DMS153 treated with DMSO at 0.1 percent for 48 hours (cell line): ENCODE data around the gene BANP.
A peak's percentile ranks its signal among the peaks of the same experiment; 100 is the strongest.
"Not testable (repeated sequence)": the region's sequence is repeated elsewhere in the genome, so short reads cannot be mapped to it uniquely, and the experiment has no call there.

Source experiments
- DNase-seq: peaks from one replicate; lab custom pipeline; 2025; ENCODE audit not compliant: unreplicated experiment; lab: John Stamatoyannopoulos, UW

The BANP gene

DNA sequence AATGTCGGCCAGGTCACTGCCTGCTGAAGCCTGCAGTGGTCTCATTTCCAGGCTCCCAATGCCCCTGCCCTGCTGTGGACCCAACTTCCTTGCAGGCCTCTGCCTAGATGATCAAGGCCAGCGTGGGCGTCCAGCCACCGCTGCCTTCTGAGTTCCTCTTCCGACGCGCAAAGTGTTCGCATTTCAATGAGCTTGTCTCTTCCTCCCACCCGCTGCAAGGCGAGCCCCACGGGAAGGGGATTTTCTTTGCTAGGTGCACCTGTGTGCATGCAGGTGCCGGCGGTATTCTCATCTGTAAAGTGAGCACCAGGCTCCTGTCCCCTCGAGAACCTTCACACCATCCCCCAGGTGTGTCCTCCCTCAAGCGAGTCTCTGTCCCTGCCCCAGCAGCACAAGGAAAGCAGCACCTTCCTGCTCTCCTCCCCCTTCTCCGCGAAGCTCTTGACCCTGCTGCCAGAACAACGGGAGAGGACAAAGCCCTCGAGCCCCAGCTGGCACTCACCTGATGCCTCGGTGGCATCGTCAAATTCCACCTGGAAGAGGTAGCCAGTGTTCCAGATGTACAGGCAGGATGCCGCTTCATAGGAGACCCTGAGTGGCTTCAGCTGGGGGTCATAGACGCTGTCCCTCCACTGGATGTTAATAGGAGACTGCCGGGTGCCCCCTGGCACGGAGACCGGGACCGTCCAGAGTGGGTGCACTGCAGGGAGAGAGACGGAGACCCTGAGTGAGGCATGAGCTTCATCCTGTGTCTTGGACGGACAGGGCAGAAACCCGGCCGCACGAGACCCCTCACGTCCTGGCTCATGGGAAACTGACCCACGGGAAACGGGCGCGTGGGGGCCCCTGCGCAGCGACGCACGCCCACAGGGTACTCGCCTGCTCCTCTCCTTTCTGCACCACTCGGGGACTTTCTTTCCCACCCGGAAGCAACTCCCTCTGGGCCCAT, 24.7 kb upstream of the BANP start:
- DNase-seq = peak; percentile 59

DNA sequence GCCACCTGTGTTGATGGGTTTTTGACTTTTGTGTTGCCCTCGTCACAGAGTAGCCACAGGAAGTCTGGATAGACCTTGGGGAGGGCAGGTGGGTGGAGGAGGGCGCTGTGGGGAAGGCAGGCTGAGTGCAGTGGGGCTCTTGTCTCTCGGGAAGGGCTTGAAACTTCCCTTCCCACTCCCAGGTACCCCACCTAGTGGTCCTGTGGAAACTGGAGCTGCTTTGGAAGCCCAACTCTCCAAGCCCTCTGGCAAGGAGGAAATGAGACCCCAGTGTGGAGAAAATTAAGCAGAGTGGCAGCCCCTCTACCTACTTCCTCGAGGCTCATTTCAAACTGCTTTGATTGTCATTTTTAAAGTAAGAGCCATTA, 24.1 kb upstream of the BANP start:
- DNase-seq = peak; percentile 4

DNA sequence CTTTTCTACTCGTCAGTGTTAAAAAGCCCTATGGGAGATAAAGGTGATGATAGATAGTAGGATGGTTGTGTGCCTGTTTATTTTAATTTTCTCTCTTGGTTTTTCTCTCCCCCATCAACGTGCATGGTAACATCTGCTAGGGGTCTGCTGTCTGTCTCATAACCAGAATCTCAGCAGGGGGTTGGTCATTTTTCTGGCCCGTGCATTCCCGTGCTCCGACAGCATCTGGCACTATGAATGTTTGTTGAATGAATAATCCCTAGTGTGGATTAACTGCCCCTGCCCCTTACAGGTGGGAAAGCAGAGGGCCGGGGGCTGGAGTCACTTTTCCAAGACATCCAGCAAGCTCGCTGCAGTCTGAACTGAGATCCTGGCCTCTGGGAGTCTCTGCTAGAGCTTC, 21.2 kb upstream of the BANP start:
- DNase-seq = no peak

DNA sequence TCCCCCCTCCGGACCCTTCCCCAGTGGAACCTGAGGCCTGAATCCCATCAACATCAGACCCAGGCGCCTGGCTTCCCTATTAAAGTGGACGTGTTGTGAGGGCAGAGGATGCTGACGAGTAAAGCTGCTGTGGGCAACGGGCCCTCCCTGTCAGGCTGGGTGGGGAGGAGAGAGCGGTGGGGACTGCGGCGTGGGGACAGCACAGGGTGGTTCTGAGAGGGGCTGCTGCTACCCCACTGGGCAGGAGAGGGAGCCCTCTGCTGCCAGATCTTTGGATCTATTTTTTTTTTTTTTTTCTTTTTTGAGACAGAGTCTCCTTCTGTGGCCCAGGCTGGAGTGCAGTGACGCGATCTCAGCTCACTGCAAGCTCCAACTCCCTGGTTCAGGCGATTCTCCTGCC, 20.8 kb upstream of the BANP start:
- no peak for DNase-seq

DNA sequence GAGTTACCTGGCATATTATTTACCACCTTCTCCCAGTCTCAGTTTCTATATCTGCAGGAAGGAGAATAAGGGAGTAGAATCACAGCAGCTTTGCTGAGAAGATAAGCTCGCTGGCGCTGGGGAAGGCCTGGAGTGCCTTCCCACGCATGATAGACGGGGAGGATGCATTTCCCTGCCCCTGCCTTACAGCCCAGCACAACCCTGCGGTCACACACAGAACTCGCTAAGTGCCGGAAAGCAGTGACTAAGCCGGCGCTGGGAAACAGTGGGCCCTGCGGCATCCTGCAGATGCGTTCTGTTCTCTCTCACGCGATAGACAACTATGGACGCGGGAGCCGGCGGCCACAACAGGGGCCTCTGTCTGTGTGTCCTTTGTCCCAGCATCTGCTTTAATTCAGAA, 19.7 kb upstream of the BANP start:
- DNase-seq = peak; percentile 41

DNA sequence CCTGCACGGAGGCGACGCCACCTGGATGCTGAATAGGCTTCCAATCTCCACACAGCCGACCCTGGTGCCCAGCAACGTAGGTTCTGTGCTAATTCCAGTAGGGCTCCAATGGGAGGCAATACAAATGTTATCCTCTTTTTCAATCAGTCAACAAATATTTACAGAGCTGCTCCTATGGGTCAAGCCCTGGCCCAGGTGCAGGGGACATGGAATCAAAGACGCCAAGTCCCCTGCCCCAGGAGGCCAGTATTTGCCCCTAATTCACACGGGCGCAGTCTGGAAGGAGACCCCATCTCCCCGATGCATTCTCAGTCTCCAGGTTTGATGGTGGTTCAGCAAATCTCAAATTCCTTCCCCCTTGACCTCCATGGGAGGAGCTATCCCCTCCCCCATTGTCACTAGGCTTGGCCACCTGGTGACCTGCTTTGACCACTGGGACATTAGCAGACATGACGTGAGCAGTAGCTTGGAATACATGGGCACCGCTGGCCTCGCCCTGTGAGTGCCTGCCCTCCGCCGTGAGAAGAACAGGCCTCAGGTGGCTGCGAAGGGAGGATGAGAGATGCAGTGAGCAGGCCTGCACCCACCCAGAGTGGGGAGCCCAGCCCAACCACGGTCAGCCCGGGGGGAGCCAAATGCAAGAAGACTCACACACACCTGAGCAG, 18.6 kb upstream of the BANP start:
- not testable (repeated sequence) for DNase-seq

DNA sequence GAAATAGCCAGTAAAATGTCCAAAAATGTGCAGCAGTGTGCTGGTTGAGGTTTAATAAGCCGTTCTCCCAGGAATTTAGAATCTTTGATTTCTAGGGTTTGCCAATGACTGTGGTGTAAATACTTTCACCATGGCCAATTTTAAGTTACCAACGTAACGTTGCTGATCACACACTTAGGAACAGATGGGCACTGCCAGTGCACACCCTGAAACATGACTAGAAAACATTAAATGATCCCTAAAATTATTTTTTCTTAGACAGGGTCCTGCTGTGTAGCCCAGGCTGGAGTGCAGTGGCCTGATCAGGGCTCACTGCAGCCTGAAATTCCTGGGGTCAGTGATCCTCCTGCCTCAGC, 18.1 kb upstream of the BANP start:
- no peak for DNase-seq

DNA sequence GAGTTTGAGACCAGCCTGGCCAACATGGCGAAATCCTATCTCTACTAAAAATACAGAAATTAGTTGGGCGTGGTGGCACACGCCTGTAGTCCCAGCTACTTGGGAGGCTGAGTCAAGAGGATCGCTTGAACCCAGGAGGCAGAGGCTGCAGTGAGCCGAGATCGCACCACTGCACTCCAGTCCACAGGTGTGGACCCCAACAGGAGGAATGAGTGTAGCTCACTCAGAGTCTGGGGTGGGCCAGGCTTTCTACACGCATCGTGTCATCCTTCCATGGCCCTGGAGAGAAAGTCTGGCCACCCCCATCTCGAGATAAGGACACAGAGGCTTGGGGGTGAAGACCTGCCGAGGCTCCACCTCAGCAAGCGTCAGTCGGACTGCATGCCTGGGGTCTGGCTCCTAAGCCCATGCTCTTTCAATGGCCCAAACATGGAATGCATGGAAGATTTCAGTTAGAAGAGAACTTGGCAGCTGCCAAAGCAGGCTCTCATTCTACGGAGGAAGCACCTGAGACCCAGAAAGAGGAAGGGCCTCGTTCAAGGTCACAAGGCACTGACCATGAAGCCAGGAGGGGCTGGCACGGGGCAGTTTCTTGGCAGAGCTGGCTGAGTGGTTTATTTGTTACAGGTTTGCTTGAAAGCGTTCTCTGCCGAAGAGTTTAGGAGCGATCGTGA, 16.3 kb upstream of the BANP start:
- DNase-seq = not testable (repeated sequence)

DNA sequence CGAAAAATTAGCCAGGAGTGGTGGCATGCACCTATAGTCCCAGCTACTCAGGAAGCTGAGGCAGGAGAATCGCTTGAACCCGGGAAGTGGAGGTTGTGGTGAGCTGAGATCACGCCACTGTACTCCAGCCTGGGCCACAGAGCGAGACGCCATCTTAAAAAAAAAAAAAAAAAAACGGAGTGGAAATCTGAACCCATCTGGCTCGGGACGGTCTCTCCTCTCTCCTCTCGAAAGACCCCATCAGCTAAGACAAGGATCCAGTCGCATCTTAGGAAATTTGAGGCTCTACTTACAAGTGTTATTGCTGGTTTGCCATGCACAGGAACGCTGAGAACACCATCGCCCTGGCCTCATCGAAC, 15.2 kb upstream of the BANP start:
- DNase-seq = not testable (repeated sequence)

DNA sequence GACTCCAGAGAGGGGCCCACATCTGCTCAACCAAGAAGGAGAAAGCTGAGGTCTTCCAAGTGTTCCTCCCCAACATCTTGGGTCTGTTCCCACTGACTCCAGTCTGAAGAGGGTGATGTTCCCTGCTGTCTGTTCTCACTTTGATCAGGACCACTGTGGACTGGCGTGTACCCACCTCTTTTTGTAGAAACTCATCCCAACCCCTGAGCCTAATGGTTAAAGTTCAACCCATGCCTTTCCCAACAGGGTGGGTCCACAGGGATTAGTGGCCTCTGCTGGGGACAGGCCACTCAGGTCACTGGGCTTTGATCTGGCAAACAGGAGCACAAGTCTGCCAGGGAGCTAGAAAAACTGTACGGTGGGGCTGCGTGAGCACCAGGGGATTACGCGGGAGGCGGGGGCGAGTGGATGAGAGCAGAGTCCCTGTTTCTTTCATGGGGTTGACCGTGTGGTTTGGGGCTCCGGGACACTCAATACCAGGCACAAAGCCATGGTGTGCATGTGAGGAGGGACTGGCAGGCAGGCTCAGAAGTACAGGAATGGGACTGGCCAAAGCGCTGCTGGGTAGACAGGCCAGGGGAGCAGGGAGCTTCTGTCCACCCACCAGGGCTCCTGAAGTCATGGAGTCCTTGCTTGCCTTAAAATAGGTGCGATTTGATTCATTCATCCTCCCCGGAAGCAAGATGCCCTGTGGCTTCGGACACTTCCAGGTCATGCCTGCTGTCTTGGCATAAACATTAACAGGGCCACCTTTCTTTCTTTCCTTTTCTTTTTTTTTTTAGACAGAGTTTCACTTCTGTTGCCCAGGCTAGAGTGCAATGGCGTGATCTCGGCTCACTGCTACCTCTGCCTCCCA, 14.6 kb upstream of the BANP start, which contains the start of gene CA5A:
Gene CA5A, minus strand, starts transcription at position 155 of the 856 bp plus-strand sequence. Its CDS starts 79 bp downstream, at position 76.
- no peak for DNase-seq

DNA sequence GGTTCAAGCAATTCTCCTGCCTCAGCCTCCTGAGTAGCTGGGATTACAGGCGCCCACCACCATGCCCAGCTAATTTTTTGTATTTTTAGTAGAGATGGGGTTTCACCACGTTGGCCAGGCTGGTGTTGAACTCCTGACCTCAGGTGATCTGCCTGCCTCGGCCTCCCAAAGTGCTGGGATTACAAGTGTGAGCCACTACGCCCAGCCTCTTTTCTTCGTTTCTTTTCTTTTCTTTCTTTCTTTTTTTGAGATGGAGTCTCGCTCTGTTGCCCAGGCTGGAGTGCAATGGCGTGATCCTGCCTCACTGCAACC, 14.0 kb upstream of the BANP start:
- DNase-seq = not testable (repeated sequence)

DNA sequence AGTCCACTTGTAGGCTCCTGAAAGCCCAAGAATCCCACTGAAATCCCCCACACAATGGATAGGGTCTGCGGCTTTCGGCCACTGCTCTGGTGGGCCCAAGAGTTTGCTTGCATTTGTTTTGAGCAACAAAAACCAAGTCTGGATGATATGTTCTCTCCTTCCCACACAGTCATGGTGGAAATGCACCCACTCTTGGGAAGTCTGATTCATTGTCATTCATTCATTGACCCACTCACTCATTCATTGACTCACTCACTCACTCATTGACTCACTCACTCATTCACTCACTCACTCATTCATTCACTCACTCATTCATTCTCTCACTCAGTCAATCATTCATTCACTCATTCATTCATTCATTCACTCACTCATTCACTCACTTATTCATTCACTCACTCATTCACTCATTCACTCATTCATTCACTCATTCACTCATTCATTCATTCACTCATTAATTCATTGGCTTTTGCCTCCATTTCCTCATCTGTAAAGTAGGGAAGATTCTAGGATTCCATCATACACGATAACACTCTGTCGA, 12.8 kb upstream of the BANP start:
- DNase-seq = no peak

DNA sequence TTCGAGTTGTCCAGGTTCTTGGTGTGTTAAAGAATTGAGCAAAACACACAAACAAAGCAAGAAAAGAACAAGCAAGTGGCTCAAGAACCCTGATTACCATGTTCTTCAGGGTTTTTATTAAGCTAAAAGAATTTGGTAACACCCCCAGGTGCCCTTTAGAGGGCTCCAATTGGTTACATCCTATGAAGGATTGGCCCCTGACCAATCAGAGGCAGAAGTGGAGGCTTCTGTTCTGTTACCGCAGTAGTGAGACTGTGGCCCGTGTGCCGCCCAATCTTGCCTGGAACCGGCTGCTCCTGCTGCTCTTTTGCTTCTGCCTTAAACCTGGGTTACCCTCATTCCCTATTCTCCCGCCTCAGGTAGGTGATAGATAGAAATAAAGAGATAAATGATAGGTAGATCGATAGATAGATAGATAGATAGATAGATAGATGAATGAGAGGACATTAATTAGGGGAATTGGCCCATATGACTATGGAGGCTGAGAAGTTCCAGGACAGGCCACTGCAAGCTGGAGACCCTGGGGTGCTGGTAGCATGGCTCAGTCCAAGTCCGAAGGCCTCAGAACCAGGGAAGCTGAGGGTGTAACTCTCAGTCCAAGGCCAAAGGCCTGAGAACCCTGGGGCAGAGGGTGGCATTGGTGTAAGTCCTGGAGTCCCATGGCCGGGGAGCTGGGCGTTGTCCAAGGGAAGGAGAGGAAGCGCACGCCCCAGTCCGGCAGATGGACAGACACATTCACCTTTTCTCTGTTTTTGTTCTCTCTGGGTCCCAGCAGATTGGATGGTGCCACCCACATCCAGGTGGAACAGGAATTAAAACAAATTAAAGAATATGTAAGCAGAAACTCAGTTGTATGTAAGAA, 11.4 kb upstream of the BANP start:
- DNase-seq = no peak

DNA sequence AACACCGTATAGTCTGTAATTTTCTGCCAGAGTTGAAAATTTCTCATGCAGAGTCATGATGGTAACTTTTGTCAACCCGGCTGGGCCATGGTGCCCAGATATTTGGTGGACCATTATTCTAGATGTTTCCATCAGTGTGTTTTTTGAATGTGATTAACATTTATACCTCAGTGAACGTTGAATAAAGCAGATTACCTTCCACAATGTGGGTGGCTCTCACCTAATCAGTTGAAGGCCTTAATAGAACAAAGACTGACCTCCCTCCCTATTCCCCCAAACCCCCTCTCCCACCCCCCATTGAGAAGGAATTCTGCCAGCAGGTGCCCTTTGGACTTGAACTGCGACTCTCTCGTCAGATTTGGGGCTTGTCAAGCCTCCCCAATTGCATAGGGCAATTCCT, 8.6 kb upstream of the BANP start:
- DNase-seq = no peak

DNA sequence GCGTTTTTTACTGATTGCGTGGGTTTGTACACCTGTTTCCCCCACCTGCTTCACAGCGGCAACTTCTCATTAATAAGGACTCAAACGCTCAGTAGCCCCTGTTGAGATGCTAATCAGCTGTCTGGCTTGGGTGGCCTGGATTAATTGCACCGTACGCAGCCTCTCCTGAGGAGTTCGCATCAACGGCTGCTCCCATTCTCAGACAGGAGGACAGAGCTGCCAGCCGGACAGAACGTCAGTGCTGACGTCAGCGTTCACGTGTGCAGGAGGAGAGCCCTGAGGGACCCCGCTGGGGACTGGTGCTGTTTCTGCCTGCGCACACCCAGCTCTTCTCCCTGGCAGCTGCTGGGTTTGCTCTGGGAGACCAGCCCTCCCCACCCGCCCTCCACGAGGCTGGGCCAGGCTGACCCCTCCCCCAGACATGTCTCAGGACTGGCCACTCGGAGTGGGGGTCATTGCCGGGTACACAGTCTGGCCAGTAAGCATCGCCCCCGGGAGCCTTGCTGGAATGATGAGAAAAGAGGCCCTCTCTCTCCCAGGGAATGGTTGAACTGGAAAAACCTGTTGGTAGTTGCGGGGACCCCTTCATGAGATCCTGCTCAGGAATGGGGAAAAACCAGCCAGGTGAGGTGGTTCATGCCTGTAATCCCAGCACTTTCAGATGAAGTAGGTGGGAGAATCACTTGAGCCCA, 5.7 kb upstream of the BANP start:
- DNase-seq = peak; percentile 57

DNA sequence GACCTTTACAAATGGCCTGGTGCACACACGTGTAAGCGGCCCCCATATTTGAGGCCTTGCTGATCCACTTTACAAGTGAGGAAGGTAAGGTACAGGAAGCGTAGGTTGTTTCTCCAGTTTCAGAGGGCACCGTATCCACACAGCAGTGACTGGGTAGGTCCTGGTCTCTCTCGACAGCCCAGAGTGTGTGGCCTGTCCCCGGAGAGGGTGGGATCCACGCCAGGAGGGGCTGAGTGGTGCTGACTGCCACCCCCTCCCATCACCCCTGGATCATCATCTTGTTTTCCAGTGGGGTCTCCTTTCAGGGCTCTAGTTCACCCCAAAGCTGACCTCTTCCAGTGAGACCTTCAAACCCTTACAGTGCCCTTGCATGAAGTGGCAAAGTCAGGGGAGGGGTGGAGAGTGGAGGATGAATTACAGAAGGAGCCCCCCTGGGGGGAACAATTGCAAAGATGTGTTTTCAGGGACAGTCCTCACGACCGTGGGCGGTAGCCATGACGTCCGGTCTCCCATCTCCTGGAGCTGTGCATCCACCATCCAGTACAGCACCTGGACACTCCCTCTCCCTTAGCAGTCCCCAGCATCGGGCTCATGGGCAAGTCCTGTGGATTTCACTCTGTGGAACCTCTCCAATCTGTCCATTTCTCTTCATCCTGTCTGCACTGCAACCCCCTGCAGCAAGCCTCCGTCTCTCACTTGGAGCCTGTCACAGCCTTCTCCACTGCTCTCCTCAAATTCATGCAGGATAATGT, 4.5 kb upstream of the BANP start:
- DNase-seq = no peak

DNA sequence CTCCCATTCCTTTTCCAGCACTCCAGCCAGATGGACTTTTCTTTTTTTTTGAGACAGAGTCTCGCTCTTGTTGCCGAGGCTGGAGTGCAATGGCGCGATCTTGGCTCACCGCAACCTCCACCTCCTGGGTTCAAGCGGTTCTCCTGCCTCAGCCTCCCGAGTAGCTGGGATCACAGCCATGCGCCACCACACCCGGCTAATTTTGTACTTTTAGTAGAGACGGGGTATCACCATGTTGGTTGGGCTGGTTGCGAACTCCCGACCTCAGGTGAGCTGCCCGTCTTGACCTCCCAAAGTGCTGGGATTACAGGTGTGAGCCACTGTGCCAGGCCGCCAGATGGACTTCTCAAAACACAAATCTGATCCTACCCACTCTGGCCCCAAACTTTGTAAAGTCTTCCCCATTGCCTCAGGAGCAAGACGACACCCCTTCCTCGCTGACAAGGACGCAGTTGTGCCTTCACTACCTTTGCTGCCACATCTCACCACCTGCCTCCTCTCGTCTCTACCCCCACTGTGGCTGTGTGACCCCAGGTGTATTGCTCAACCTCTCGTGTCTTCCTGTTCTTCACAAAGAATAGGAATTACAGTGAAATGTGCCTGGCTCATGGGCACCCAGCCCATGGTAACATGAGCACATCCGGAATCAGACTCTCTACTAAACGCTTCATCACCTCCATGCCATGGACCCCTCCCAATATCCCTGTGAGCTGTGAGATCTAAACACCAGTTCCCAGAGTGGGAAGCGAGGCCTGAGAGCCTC, 3.7 kb upstream of the BANP start:
- DNase-seq = peak; percentile 35

DNA sequence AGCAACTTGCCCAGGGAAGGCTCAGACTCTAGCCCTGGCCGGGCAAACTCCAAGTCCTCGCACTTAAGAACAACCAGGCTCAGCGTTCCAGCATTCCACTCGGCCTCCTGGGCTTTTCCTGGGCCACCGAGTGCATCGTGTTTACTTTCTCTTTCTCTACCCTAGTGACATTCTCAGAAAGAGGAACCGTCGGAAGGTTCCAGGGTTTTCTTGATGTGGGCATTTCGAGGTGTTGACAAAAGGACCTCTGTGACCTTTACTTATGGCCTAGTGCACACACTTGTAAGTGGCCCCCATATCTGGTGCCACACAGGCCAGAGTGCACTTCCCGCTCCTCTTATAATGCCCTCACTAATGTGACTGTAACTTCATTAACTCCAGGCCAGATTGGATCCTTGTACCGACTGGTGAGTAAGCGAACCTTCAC, 3.1 kb upstream of the BANP start:
- no peak for DNase-seq
